ENCODE results near the gene IGFBP4. TPM values are rescaled to one million over a fixed set of nuclear protein-coding genes. Genes with fewer than 3 reads are reported as not detected.

Gene IGFBP4
- total and polyA plus RNA-seq, 4 donors = 74.1 to 649 (median 238) TPM

DNA sequence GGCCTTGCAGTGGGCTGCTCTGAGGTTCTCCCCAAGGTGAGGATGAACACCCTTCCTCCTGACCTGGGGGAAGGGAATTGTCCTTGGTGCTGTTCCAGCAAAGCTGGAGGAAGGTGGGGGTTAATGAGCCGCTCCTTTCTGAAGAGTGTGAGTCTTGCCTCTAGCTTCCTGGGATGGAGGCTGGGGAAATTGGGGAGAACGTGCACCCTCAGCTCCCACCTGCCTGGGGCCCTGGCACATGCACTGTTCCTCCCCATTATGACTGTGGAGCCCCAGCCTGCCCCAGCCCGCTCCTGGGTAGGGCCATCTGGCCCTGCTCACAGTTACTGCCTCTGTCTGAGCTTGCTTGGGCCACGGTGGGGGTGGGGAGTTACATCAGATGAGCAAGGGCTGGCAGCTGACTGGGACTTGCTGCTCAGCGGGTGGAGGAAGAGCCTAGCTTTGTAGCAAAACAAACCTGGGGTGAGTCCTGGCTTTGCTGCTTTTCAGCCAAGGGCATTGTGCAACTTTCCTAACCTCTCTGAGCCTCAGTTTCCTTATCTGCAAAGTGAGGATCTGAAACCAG, 47.1 kb downstream of the IGFBP4 start:
- no peaks in the 10 kb centered on the region for H3K27me3 ChIP-seq (ENCODE audit: control insufficient read depth in 4 of 4, insufficient read depth in 4 of 4, low read length in 3 of 4)
- no peak overlapping the region for H3K9ac ChIP-seq (ENCODE audit: low read depth in 1 of 2, low read length in 2 of 2)
- no peak overlapping the region for H3K4me3 ChIP-seq (ENCODE audit: low read depth in 1 of 3, low read length in 3 of 3)
- no peaks in the 10 kb centered on the region for H3K4me1 ChIP-seq (ENCODE audit: control insufficient read depth in 4 of 4, insufficient read depth in 4 of 4, low read length in 3 of 4)
- no peaks in the 10 kb centered on the region for H3K36me3 ChIP-seq (ENCODE audit: control insufficient read depth in 4 of 4, insufficient read depth in 3 of 4, low read depth in 1 of 4, low read length in 3 of 4)
- DNase-seq (ENCODE audit: low spot score) = no peak
- WGBS = 74% methylated on average over 5 of the region's 5 CpGs
- TF ChIP-seq GABPA (IDR thresholded peaks at IDR 0.05 in 1 of 2, conservative IDR thresholded peaks at IDR 0.05 in 1 of 2) (no peak), RXRA (IDR thresholded peaks at IDR 0.05) (no peak), HNF4G (IDR thresholded peaks at IDR 0.05) (no peak), FOXA1 (IDR thresholded peaks at IDR 0.05) (no peak)
- TF ChIP-seq, protein P1, sequence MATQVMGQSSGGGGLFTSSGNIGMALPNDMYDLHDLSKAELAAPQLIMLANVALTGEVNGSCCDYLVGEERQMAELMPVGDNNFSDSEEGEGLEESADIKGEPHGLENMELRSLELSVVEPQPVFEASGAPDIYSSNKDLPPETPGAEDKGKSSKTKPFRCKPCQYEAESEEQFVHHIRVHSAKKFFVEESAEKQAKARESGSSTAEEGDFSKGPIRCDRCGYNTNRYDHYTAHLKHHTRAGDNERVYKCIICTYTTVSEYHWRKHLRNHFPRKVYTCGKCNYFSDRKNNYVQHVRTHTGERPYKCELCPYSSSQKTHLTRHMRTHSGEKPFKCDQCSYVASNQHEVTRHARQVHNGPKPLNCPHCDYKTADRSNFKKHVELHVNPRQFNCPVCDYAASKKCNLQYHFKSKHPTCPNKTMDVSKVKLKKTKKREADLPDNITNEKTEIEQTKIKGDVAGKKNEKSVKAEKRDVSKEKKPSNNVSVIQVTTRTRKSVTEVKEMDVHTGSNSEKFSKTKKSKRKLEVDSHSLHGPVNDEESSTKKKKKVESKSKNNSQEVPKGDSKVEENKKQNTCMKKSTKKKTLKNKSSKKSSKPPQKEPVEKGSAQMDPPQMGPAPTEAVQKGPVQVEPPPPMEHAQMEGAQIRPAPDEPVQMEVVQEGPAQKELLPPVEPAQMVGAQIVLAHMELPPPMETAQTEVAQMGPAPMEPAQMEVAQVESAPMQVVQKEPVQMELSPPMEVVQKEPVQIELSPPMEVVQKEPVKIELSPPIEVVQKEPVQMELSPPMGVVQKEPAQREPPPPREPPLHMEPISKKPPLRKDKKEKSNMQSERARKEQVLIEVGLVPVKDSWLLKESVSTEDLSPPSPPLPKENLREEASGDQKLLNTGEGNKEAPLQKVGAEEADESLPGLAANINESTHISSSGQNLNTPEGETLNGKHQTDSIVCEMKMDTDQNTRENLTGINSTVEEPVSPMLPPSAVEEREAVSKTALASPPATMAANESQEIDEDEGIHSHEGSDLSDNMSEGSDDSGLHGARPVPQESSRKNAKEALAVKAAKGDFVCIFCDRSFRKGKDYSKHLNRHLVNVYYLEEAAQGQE (IDR thresholded peaks at IDR 0.05) = no peak
- TF ChIP-seq, protein P2, sequence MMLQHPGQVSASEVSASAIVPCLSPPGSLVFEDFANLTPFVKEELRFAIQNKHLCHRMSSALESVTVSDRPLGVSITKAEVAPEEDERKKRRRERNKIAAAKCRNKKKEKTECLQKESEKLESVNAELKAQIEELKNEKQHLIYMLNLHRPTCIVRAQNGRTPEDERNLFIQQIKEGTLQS (IDR thresholded peaks at IDR 0.05) = no peak
- no peaks in the 10 kb centered on the region for H3K9me3 ChIP-seq (ENCODE audit: control insufficient read depth in 4 of 4, low read length in 3 of 4)
- H3K27ac ChIP-seq (ENCODE audit: low read depth in 1 of 2, low read length in 2 of 2) = no peak overlapping the region

DNA sequence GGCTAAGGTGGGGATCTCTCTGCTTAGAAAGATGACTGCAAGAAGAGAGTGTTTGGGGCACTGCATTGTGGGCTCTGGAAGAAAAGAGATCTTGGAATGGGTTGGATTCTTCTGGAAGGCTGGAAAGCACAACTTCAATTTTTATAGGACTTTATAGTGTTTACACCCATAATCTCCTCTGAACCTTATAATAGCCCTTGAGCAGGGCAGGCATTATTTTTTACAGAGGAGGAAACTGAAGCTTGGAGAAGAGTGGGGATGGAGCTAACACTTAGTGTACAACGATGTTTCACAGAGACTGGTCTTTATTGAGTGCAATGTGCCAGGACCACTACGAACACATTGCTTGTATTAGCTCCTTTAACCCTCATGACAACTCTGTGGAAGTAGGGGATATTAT, 47.7 kb downstream of the IGFBP4 start:
- 90% methylated on average over 2 of the region's 2 CpGs for WGBS
- no peak overlapping the region for H3K27ac ChIP-seq (ENCODE audit: low read depth in 1 of 2, low read length in 2 of 2)

More for the DNA sequence above, 47.7 kb downstream of the IGFBP4 start:
- no peaks in the 10 kb centered on the region for H3K4me1 ChIP-seq (ENCODE audit: control insufficient read depth in 4 of 4, insufficient read depth in 4 of 4, low read length in 3 of 4)
- H3K36me3 ChIP-seq (ENCODE audit: control insufficient read depth in 4 of 4, insufficient read depth in 3 of 4, low read depth in 1 of 4, low read length in 3 of 4) = no peaks in the 10 kb centered on the region
- H3K9me3 ChIP-seq (ENCODE audit: control insufficient read depth in 4 of 4, low read length in 3 of 4) = no peaks in the 10 kb centered on the region
- no peaks in the 10 kb centered on the region for H3K27me3 ChIP-seq (ENCODE audit: control insufficient read depth in 4 of 4, insufficient read depth in 4 of 4, low read length in 3 of 4)
- H3K9ac ChIP-seq (ENCODE audit: low read depth in 1 of 2, low read length in 2 of 2) = no peak overlapping the region
- TF ChIP-seq FOXA1 (IDR thresholded peaks at IDR 0.05) = no peak
- no peak for TF ChIP-seq EGR1 (IDR thresholded peaks at IDR 0.05; ENCODE audit: low read depth in 2 of 2)
- TF ChIP-seq GABPA (IDR thresholded peaks at IDR 0.05 in 1 of 2, conservative IDR thresholded peaks at IDR 0.05 in 1 of 2) = no peak
- TF ChIP-seq, protein P3, sequence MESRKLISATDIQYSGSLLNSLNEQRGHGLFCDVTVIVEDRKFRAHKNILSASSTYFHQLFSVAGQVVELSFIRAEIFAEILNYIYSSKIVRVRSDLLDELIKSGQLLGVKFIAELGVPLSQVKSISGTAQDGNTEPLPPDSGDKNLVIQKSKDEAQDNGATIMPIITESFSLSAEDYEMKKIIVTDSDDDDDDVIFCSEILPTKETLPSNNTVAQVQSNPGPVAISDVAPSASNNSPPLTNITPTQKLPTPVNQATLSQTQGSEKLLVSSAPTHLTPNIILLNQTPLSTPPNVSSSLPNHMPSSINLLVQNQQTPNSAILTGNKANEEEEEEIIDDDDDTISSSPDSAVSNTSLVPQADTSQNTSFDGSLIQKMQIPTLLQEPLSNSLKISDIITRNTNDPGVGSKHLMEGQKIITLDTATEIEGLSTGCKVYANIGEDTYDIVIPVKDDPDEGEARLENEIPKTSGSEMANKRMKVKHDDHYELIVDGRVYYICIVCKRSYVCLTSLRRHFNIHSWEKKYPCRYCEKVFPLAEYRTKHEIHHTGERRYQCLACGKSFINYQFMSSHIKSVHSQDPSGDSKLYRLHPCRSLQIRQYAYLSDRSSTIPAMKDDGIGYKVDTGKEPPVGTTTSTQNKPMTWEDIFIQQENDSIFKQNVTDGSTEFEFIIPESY (IDR thresholded peaks at IDR 0.05) = no peak
- TF ChIP-seq RXRA (IDR thresholded peaks at IDR 0.05) = no peak
- no peak for TF ChIP-seq JUND (IDR thresholded peaks at IDR 0.05)
- TF ChIP-seq, protein P4, sequence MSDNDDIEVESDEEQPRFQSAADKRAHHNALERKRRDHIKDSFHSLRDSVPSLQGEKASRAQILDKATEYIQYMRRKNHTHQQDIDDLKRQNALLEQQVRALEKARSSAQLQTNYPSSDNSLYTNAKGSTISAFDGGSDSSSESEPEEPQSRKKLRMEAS (IDR thresholded peaks at IDR 0.05) = no peak
- TF ChIP-seq, protein P1 (IDR thresholded peaks at IDR 0.05) = no peak
- TF ChIP-seq, protein P5, sequence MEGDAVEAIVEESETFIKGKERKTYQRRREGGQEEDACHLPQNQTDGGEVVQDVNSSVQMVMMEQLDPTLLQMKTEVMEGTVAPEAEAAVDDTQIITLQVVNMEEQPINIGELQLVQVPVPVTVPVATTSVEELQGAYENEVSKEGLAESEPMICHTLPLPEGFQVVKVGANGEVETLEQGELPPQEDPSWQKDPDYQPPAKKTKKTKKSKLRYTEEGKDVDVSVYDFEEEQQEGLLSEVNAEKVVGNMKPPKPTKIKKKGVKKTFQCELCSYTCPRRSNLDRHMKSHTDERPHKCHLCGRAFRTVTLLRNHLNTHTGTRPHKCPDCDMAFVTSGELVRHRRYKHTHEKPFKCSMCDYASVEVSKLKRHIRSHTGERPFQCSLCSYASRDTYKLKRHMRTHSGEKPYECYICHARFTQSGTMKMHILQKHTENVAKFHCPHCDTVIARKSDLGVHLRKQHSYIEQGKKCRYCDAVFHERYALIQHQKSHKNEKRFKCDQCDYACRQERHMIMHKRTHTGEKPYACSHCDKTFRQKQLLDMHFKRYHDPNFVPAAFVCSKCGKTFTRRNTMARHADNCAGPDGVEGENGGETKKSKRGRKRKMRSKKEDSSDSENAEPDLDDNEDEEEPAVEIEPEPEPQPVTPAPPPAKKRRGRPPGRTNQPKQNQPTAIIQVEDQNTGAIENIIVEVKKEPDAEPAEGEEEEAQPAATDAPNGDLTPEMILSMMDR (IDR thresholded peaks at IDR 0.05; ENCODE audit: low read depth, low read length, missing input control) = no peak
- H3K4me3 ChIP-seq (ENCODE audit: low read depth in 1 of 3, low read length in 3 of 3) = no peak overlapping the region
- no peak for DNase-seq (ENCODE audit: low spot score)

Measured in liver (tissue), 9 donors.